HepG2 (cell line): ENCODE data around the gene RPS17. TPM values are rescaled to one million over a fixed set of nuclear protein-coding genes. Genes with fewer than 3 reads are reported as not detected.

Source experiments
- AGO2 ChIP-seq: fragments of 200-400 bp; formaldehyde crosslinking; optimal IDR thresholded peaks from 2 replicates; pipeline ENCODE3; 2017; ENCODE audit warnings: mild to moderate bottlenecking, low read depth, low read length, moderate library complexity
- BORCS8-MEF2B ChIP-seq: sonication (generic); formaldehyde crosslinking; IDR thresholded peaks from 2 replicates; pipeline ENCODE4 v1.8.0; 2022; ENCODE audit warnings: mild to moderate bottlenecking, missing genetic modification reagents
- EED ChIP-seq: sonication (generic); formaldehyde crosslinking; IDR thresholded peaks from 2 replicates; pipeline ENCODE4 v1.5.0; 2020; ENCODE audit warnings: mild to moderate bottlenecking, missing genetic modification reagents
- SALL1 ChIP-seq: sonication (generic); formaldehyde crosslinking; IDR thresholded peaks from 2 replicates; pipeline ENCODE4 v1.8.0; 2022; ENCODE audit warnings: mild to moderate bottlenecking, missing genetic modification reagents
- TAF1 ChIP-seq: sonication (generic); formaldehyde crosslinking; IDR thresholded peaks from 2 replicates; pipeline ENCODE4 v1.4.0; 2020; ENCODE audit warnings: missing genetic modification reagents
- TCF7L2 ChIP-seq: IDR thresholded peaks from 2 replicates; pipeline ENCODE4 v1.6.1; 2011; ENCODE audit warnings: mild to moderate bottlenecking, low read depth, low read length, moderate library complexity
- ZNF12 ChIP-seq: sonication (generic); formaldehyde crosslinking; IDR thresholded peaks from 2 replicates; pipeline ENCODE4 v1.5.0; 2020; ENCODE audit warnings: missing genetic modification reagents
- ZNF3 ChIP-seq: IDR thresholded peaks from 2 replicates; pipeline ENCODE4 v1.7.0; 2017; ENCODE audit warnings: inconsistent platforms
- ZNF317 ChIP-seq: sonication (generic); formaldehyde crosslinking; IDR thresholded peaks from 2 replicates; pipeline ENCODE4 v1.5.0; 2020; ENCODE audit warnings: mild to moderate bottlenecking, missing genetic modification reagents
- ZNF678 ChIP-seq: sonication (generic); formaldehyde crosslinking; IDR thresholded peaks from 2 replicates; pipeline ENCODE4 v1.4.0; 2020; ENCODE audit warnings: mild to moderate bottlenecking, missing genetic modification reagents
- polyA plus RNA-seq, 8 experiments: library from polyadenylated mRNA; depleted of rRNA in 3 of 8; stranded (reverse) in 7 of 8; unstranded in 1 of 8; fragments of >200 nt; fragmentation: Illumina TruSeq in 4 of 8; extraction: Trizol in 4 of 8; gene quantifications; 2 replicates each; pipeline versions ENCODE4 v1.2.1 to v1.2.3, GENCODE V29; 2011 to 2016; ENCODE audit warnings: low read depth in 4 of 8, missing spikeins in 1 of 8, mixed read lengths in 1 of 8; ENCODE audit not compliant: insufficient read depth in 1 of 8
- total RNA-seq, 5 experiments: library from RNA; depleted of rRNA; stranded (reverse); fragments of >200 nt; fragmentation: Illumina TruSeq; extraction: Trizol; gene quantifications; 2 replicates each; pipeline ENCODE4 v1.2.3, GENCODE V29; 2016; ENCODE audit warnings: low read depth in 1 of 5
- TF ChIP-seq, protein P1 (sequence below): sonication (generic); formaldehyde crosslinking; IDR thresholded peaks from 2 replicates; pipeline ENCODE4 v1.8.1; 2023; ENCODE audit warnings: mild to moderate bottlenecking, moderate library complexity, missing genetic modification reagents
- TF ChIP-seq, protein P2 (sequence below): sonication (generic); formaldehyde crosslinking; conservative IDR thresholded peaks from 2 replicates; pipeline ENCODE4 v1.5.0; 2020; ENCODE audit warnings: missing genetic modification reagents
- TF ChIP-seq, protein P3 (sequence below): IDR thresholded peaks from 2 replicates; pipeline ENCODE4 v1.6.1; 2018; ENCODE audit warnings: missing genetic modification reagents, mild to moderate bottlenecking, missing compliant biosample characterization
- TF ChIP-seq, protein P4 (sequence below): sonication (generic); formaldehyde crosslinking; IDR thresholded peaks from 2 replicates; pipeline ENCODE4 v1.4.0; 2020; ENCODE audit warnings: mild to moderate bottlenecking, missing genetic modification reagents, borderline replicate concordance
- TF ChIP-seq, protein P5 (sequence below): sonication (generic); formaldehyde crosslinking; IDR thresholded peaks from 2 replicates; pipeline ENCODE4 v1.4.0; 2020; ENCODE audit warnings: mild to moderate bottlenecking, missing genetic modification reagents

Gene RPS17
- total and polyA plus RNA-seq, 2 of the 13 experiments (the other 11 are each of a cell fraction or from before 2014, with no cell fraction given) = 2,570 to 5,021 TPM

DNA sequence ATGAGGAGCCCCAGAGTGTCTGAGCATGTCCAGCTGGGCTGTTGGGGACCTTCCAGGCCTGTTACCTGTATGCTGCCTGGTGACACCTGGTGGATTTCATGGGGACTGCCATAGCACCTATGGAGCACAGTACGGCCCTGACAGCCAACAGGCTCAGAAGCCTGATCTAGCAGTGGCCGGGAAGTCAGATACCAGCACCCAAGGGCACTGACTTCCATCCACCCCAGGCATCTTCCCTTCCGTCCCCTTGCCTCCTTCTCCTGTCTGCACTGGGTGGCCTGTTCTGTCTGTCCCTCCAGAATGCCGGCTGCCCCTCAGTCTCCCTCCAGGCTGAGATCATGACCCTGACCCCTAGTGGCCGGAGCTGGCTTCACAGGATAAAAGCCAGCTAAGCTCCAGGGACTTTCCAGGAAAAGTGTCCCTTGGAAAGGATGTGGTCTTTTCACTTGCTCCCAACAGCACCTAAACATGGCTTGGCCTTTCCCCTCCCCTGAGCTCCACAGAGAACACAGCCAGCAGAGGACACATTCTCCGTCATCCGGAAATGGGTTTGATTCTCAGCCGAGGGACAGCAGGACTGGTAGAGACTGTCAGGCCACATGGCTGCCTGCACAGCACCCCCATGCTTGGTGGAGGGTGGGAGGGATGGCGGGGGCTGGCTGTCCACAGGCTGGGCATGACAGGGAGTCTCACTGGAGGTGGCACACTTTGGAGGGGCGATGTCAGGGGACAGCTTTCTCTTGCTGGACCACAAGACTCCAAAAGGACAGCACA lies 9.5 kb downstream of the RPS17 start (continued):
- TF ChIP-seq, protein P1, sequence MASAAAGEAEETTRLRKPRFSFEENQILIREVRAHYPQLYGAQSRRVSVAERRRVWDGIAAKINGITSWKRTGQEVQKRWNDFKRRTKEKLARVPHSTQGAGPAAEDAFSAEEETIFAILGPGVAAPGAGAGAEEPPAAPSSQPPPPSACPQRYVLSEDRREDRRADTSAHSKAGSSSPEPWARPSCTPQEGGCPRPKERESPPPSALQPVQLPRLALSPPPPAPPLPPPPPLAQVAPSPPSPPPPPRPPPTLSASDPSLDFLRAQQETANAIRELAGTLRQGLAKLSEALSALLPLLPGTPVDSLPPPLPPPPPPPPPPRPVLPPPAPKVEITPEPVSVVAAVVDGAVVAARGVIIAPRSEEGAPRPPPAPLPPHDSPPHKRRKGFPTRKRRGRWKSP (CRISPR knock-in tag) = no peak
- TF ChIP-seq, protein P2, sequence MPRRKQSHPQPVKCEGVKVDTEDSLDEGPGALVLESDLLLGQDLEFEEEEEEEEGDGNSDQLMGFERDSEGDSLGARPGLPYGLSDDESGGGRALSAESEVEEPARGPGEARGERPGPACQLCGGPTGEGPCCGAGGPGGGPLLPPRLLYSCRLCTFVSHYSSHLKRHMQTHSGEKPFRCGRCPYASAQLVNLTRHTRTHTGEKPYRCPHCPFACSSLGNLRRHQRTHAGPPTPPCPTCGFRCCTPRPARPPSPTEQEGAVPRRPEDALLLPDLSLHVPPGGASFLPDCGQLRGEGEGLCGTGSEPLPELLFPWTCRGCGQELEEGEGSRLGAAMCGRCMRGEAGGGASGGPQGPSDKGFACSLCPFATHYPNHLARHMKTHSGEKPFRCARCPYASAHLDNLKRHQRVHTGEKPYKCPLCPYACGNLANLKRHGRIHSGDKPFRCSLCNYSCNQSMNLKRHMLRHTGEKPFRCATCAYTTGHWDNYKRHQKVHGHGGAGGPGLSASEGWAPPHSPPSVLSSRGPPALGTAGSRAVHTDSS (CRISPR knock-in tag) = no peak
- TF ChIP-seq TAF1 (CRISPR knock-in tag) (no peak), ZNF317 (CRISPR knock-in tag) (no peak), BORCS8-MEF2B (CRISPR knock-in tag) (0 out of 2 replicates have a peak, but pooled peaks have one; percentile 42), EED (CRISPR knock-in tag) (no peak), TCF7L2 (no peak), ZNF12 (CRISPR knock-in tag) (no peak), ZNF678 (CRISPR knock-in tag) (no peak), ZNF3 (CRISPR knock-in tag) (no peak), SALL1 (CRISPR knock-in tag) (peak; percentile 72), AGO2 (no peak)
- TF ChIP-seq, protein P3, sequence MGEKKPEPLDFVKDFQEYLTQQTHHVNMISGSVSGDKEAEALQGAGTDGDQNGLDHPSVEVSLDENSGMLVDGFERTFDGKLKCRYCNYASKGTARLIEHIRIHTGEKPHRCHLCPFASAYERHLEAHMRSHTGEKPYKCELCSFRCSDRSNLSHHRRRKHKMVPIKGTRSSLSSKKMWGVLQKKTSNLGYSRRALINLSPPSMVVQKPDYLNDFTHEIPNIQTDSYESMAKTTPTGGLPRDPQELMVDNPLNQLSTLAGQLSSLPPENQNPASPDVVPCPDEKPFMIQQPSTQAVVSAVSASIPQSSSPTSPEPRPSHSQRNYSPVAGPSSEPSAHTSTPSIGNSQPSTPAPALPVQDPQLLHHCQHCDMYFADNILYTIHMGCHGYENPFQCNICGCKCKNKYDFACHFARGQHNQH = no peak
- TF ChIP-seq, protein P4, sequence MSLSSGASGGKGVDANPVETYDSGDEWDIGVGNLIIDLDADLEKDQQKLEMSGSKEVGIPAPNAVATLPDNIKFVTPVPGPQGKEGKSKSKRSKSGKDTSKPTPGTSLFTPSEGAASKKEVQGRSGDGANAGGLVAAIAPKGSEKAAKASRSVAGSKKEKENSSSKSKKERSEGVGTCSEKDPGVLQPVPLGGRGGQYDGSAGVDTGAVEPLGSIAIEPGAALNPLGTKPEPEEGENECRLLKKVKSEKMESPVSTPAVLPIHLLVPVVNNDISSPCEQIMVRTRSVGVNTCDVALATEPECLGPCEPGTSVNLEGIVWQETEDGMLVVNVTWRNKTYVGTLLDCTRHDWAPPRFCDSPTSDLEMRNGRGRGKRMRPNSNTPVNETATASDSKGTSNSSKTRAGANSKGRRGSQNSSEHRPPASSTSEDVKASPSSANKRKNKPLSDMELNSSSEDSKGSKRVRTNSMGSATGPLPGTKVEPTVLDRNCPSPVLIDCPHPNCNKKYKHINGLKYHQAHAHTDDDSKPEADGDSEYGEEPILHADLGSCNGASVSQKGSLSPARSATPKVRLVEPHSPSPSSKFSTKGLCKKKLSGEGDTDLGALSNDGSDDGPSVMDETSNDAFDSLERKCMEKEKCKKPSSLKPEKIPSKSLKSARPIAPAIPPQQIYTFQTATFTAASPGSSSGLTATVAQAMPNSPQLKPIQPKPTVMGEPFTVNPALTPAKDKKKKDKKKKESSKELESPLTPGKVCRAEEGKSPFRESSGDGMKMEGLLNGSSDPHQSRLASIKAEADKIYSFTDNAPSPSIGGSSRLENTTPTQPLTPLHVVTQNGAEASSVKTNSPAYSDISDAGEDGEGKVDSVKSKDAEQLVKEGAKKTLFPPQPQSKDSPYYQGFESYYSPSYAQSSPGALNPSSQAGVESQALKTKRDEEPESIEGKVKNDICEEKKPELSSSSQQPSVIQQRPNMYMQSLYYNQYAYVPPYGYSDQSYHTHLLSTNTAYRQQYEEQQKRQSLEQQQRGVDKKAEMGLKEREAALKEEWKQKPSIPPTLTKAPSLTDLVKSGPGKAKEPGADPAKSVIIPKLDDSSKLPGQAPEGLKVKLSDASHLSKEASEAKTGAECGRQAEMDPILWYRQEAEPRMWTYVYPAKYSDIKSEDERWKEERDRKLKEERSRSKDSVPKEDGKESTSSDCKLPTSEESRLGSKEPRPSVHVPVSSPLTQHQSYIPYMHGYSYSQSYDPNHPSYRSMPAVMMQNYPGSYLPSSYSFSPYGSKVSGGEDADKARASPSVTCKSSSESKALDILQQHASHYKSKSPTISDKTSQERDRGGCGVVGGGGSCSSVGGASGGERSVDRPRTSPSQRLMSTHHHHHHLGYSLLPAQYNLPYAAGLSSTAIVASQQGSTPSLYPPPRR (CRISPR knock-in tag) = 0 out of 2 replicates have a peak, but pooled peaks have one; percentile 39
- TF ChIP-seq, protein P5, sequence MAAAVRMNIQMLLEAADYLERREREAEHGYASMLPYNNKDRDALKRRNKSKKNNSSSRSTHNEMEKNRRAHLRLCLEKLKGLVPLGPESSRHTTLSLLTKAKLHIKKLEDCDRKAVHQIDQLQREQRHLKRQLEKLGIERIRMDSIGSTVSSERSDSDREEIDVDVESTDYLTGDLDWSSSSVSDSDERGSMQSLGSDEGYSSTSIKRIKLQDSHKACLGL = no peak
